ENCODE results near the gene RAB9A.
A peak's percentile ranks its signal among the peaks of the same experiment; 100 is the strongest.

DNA sequence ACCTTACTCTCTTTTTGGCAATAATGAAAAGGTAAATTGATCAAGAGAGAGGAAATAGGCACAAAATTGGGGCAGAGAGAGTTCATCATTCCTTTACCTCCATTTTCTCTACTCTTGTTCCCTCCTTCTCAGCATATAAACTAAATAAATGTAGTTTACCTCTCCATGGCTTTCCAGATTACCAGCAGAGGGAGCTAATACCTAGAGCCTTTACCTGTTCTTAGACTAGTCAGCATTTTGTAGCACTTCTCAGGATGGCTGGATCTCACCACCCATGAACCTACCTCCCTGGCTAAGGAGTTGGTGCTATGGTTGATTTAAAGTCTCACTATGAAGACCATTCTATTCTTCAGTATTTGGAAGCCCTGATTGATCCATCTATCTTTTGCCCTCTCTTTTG is 61.3 kb downstream of the RAB9A start:
- TF ChIP-seq CTCF (conservative IDR thresholded peaks at IDR 0.05; ENCODE audit: low read length) (peak; percentile 60), EZH2phosphoT487 (IDR thresholded peaks at IDR 0.05; ENCODE audit: borderline replicate concordance) (no peak)

Measured in Loucy (cell line).